ENCODE measurements around the gene ITPR1. TPM values are rescaled to one million over a fixed set of nuclear protein-coding genes. Genes with fewer than 3 reads are reported as not detected.

Gene ITPR1
- total RNA-seq, 1 donor from 2014 or later: 117 TPM

DNA sequence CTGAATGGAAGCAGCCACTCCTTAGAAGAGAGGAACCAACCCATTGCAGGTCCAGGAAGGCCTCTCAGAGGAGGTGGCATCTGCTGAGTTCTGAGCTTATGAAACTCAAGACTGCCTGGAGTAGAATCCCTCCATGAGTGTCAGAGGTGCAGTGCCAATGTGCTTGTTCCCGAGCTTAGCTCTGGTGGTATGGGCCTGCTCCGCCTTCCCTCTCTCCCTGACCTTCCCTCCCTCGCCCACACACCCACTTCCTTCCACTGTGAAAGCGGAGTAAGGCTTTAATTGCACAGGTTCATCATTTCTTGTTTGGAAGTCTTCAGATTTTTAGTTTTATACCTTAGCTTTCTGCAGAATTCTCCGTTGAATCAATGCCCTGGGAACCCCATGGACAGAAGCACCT, 278.1 kb downstream of the ITPR1 start:
- peaks cover 61% of the 10 kb centered on the region for H3K4me1 Mint-ChIP-seq (ENCODE audit: low read depth)
- peaks cover 94% of the 10 kb centered on the region for H3K36me3 Mint-ChIP-seq (ENCODE audit: low read depth)
- H3K4me3 Mint-ChIP-seq (ENCODE audit: low read depth): no peak overlapping the region
- intact Hi-C loops (cut with micrococcal nuclease): no loop called here
- no peaks in the 10 kb centered on the region for H3K27me3 Mint-ChIP-seq (ENCODE audit: low read depth)
- peaks cover 9% of the 10 kb centered on the region for H3K9me3 Mint-ChIP-seq
- peak overlapping the region; percentile 38 for H3K27ac Mint-ChIP-seq
- DNase-seq (ENCODE audit: low spot score): no peak

DNA sequence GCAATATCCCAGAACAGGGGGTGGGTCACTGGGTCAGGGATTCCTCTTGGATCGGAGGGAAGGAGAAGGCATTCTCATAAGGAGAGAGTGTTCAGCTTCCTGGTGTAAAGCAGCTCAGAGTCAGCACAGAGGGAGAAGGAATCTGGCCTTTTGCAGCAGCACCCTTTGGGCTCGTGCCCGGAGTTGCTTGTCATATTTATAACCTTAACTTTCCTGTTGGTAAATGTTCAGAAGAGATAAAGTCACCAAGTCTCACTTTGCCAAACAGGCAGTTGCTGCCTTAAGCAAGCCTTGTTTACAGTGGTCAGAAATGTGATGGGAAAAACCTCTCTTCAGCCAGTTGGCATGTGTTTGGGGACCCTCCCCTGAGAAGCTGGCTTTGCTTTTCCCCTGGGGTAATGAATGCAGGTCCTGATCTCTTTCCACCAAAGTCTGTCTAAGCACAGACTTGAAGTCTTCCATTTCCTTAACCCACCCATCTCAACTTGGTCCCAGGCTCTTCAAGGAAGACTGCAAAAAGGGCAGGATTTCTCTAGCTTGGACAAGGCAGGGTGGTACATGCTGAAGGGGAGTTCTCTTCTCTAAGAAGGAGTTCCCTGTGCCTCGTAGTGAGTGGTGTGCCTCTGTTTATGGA, 279.1 kb downstream of the ITPR1 start:
- Mint-ChIP-seq H3K4me1 (ENCODE audit: low read depth) (peaks cover 70% of the 10 kb centered on the region), H3K9me3 (no peaks in the 10 kb centered on the region), H3K27ac (peak overlapping the region; percentile 38), H3K27me3 (ENCODE audit: low read depth) (no peaks in the 10 kb centered on the region), H3K36me3 (ENCODE audit: low read depth) (peaks cover 93% of the 10 kb centered on the region), H3K4me3 (ENCODE audit: low read depth) (no peak overlapping the region)
- no peak for DNase-seq (ENCODE audit: low spot score)
- intact Hi-C loops (cut with micrococcal nuclease): no loop called here

GRCh38 chr3:4772858-4773257, 279.7 kb downstream of the ITPR1 start:
- no peak for DNase-seq (ENCODE audit: low spot score)
- Mint-ChIP-seq H3K4me1 (ENCODE audit: low read depth) (peaks cover 75% of the 10 kb centered on the region), H3K27ac (peak overlapping the region; percentile 38), H3K9me3 (no peaks in the 10 kb centered on the region), H3K27me3 (ENCODE audit: low read depth) (no peaks in the 10 kb centered on the region), H3K36me3 (ENCODE audit: low read depth) (peaks cover 89% of the 10 kb centered on the region), H3K4me3 (ENCODE audit: low read depth) (no peak overlapping the region)
- intact Hi-C loops (cut with micrococcal nuclease): no loop called here

DNA sequence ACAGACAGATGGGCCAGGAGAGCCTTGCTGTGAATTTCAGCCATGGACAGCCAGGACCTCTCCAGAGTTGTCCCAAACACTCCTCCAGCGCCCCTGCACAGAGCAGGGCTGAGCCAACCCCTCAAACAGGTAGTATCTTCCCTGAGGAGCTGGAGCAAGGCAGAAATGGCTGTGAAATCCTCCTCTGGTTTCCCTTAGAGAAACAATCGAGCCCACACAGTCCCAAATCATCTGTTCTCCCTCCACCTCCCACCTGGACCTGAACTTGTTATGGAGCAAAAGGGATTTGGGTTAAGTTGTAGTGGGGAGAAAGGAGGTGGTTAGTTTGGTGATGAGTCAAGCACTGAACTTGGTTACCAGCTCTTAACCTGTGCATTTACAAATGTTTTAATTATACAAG, 280.4 kb downstream of the ITPR1 start:
- Mint-ChIP-seq H3K27ac (peak overlapping the region; percentile 38), H3K4me3 (ENCODE audit: low read depth) (no peak overlapping the region), H3K4me1 (ENCODE audit: low read depth) (peaks cover 78% of the 10 kb centered on the region), H3K36me3 (ENCODE audit: low read depth) (peaks cover 89% of the 10 kb centered on the region), H3K9me3 (no peaks in the 10 kb centered on the region), H3K27me3 (ENCODE audit: low read depth) (no peaks in the 10 kb centered on the region)
- no peak for DNase-seq (ENCODE audit: low spot score)
- intact Hi-C loops (cut with micrococcal nuclease): no loop called here

DNA sequence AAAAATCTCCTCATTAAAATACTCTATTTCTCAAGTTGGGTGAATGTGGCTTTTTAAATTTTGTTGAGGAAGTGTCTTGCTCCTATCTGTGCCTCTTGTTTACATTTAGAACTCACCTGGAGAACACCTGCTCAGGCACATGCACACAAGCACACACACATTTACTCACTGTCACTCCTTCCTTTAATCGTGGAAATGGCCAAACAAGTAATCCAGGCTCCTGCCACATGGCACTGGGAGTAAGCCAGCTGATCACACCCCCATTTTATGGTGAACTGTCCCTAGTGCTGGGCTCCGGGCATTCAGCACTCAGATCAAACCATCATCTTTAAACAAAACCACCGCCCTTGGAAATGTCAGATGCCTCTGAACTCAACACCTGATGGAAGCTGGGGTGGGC, 281.4 kb downstream of the ITPR1 start:
- peak overlapping the region; percentile 44 for H3K27ac Mint-ChIP-seq
- intact Hi-C loops (cut with micrococcal nuclease): no loop called here
- H3K4me3 Mint-ChIP-seq (ENCODE audit: low read depth): no peak overlapping the region
- no peak for DNase-seq (ENCODE audit: low spot score)
- peaks cover 89% of the 10 kb centered on the region for H3K36me3 Mint-ChIP-seq (ENCODE audit: low read depth)
- H3K27me3 Mint-ChIP-seq (ENCODE audit: low read depth): no peaks in the 10 kb centered on the region
- no peaks in the 10 kb centered on the region for H3K9me3 Mint-ChIP-seq
- peaks cover 86% of the 10 kb centered on the region for H3K4me1 Mint-ChIP-seq (ENCODE audit: low read depth)

GRCh38 chr3:4776399-4776979, 283.3 kb downstream of the ITPR1 start:
- H3K4me1 Mint-ChIP-seq (ENCODE audit: low read depth): peaks cover 81% of the 10 kb centered on the region
- H3K4me3 Mint-ChIP-seq (ENCODE audit: low read depth): peak overlapping the region; percentile 31
- H3K36me3 Mint-ChIP-seq (ENCODE audit: low read depth): peaks cover 90% of the 10 kb centered on the region

GRCh38 chr3:4776980-4777581, 283.9 kb downstream of the ITPR1 start:
- intact Hi-C loops (cut with micrococcal nuclease): loop anchor here (1.0 to 5.0 kb wide), 13 partner anchors 22 to 345 kb away; partner anchors contain the start of gene ARL8B
- H3K4me1 Mint-ChIP-seq (ENCODE audit: low read depth): peaks cover 77% of the 10 kb centered on the region
- no peaks in the 10 kb centered on the region for H3K27me3 Mint-ChIP-seq (ENCODE audit: low read depth)
- H3K9me3 Mint-ChIP-seq: no peaks in the 10 kb centered on the region
- H3K4me3 Mint-ChIP-seq (ENCODE audit: low read depth): peak overlapping the region; percentile 67
- H3K27ac Mint-ChIP-seq: peak overlapping the region; percentile 100
- H3K36me3 Mint-ChIP-seq (ENCODE audit: low read depth): peaks cover 91% of the 10 kb centered on the region
- DNase-seq (ENCODE audit: low spot score): peak; percentile 37

More at GRCh38 chr3:4776399-4776979, 283.3 kb downstream of the ITPR1 start:
- no peak for DNase-seq (ENCODE audit: low spot score)
- peak overlapping the region; percentile 100 for H3K27ac Mint-ChIP-seq
- no peaks in the 10 kb centered on the region for H3K9me3 Mint-ChIP-seq
- no peaks in the 10 kb centered on the region for H3K27me3 Mint-ChIP-seq (ENCODE audit: low read depth)
- intact Hi-C loops (cut with micrococcal nuclease): loop anchor here (2.0 to 5.0 kb wide), 4 partner anchors 22 to 131 kb away; no protein-coding TSS in a partner anchor

DNA sequence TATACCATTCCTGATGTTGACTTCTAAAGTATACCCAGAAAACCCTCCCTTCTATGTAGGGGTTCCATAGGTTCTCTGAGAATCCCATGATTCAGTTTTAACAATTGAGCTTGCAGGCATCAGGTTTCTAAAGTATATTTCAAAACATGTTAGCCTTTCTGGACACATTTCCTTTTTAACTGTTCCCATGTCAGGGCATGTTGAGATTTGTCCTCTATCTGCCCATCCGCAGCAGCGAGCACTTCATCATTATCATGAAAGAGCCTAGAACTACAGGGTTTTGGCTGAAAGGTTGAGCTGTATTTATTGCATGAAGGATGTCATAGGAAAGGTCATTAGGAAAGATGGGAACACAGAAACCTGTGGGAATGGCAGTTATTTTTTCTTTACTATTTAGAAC, 285.0 kb downstream of the ITPR1 start:
- intact Hi-C loops (cut with micrococcal nuclease): loop anchor here (5.0 kb wide), 1 partner anchor 129 kb away; no protein-coding TSS in a partner anchor
- Mint-ChIP-seq H3K9me3 (no peaks in the 10 kb centered on the region), H3K4me3 (ENCODE audit: low read depth) (no peak overlapping the region), H3K36me3 (ENCODE audit: low read depth) (peaks cover 91% of the 10 kb centered on the region), H3K27me3 (ENCODE audit: low read depth) (no peaks in the 10 kb centered on the region), H3K4me1 (ENCODE audit: low read depth) (peaks cover 66% of the 10 kb centered on the region), H3K27ac (peak overlapping the region; percentile 100)
- DNase-seq (ENCODE audit: low spot score): no peak

DNA sequence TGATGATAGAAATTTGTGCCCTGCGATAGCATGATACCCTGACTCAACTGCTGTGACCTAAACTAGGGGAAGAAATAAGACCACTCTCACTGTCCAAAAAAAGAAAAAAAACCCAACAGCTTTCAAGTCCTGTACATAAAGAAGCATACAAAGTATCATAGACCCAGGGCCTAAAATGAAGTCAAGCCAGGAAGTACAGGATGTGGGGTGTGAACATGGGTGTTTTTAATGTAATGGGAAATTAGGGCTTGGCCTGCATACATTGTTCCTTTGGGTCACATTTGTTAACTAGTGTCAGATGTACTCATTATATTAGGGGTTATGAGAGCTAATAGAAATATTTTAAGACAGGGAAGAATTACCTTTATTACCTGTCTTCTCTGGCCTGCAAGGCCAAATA, 285.6 kb downstream of the ITPR1 start:
- Mint-ChIP-seq H3K27me3 (ENCODE audit: low read depth) (no peaks in the 10 kb centered on the region), H3K9me3 (no peaks in the 10 kb centered on the region), H3K4me3 (ENCODE audit: low read depth) (no peak overlapping the region), H3K4me1 (ENCODE audit: low read depth) (peaks cover 60% of the 10 kb centered on the region), H3K36me3 (ENCODE audit: low read depth) (peaks cover 91% of the 10 kb centered on the region), H3K27ac (peak overlapping the region; percentile 100)
- intact Hi-C loops (cut with micrococcal nuclease): loop anchor here (5.0 kb wide), 1 partner anchor 129 kb away; no protein-coding TSS in a partner anchor
- no peak for DNase-seq (ENCODE audit: low spot score)

DNA sequence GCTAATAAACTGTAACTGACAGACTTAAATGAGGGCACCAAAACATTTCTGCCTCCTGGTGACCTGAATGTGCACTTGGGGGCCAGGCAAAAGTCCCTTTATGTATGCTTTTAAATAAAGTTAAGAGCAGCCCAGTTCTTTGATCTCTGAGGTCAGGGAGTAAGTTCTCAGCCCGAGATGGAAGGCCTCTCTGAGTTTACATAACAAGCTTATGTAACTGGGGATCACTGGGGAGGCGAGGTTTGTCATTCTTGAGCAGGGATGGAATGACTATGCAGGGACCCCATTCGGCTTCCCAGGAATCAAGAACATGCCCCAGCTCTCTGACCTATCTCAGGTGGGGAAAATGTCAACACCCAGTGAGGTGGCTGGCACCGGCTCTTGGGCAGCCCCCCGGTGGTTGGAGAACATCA, 287.4 kb downstream of the ITPR1 start:
- Mint-ChIP-seq H3K36me3 (ENCODE audit: low read depth) (peaks cover 89% of the 10 kb centered on the region), H3K27ac (no peak overlapping the region), H3K9me3 (no peaks in the 10 kb centered on the region), H3K27me3 (ENCODE audit: low read depth) (no peaks in the 10 kb centered on the region), H3K4me1 (ENCODE audit: low read depth) (peaks cover 50% of the 10 kb centered on the region), H3K4me3 (ENCODE audit: low read depth) (no peak overlapping the region)
- DNase-seq (ENCODE audit: low spot score): no peak
- intact Hi-C loops (cut with micrococcal nuclease): no loop called here

DNA sequence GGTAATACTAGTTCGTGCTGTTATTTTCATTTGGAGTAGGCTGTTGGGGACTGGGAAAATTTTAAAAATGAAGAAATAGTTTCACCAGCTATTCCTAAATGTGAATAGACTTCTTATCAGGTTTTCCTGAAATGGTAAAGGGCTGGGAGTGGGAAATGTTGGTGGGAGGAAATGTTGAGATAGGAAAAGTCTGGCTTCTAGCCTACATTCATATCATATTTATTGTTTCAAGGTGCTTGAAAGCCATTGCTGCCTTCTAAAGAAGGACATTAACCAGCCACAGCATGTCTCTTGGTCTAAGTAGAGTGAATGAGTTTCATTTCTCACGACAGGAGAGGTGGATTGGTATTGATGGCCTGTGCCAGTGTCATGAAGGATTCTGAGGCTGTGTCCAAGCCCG, 288.9 kb downstream of the ITPR1 start:
- intact Hi-C loops (cut with micrococcal nuclease): no loop called here
- H3K9me3 Mint-ChIP-seq: no peaks in the 10 kb centered on the region
- H3K4me1 Mint-ChIP-seq (ENCODE audit: low read depth): peaks cover 38% of the 10 kb centered on the region

DNA sequence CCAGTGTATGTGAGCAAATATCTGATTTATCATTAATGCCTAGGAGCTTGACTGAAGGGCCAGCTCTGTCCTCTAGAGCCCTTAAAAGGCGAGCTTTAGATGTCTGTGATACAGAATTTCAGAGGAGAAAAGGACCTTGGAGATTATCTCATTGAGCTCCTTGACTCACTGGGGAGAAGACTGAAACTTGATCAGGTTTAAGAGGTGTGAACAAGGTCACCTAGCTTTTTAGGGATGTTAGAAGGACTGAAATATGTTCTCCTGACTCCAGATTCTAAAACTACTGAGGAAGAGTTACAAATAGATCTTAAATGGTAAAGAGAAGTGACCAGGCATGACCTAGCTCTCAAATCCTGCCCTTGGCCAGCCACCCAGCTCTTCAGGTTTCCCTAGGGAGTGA, 292.4 kb downstream of the ITPR1 start:
- no peak for DNase-seq (ENCODE audit: low spot score)
- Mint-ChIP-seq H3K36me3 (ENCODE audit: low read depth) (peaks cover 86% of the 10 kb centered on the region), H3K9me3 (no peaks in the 10 kb centered on the region), H3K27ac (no peak overlapping the region), H3K4me3 (ENCODE audit: low read depth) (no peak overlapping the region), H3K27me3 (ENCODE audit: low read depth) (no peaks in the 10 kb centered on the region), H3K4me1 (ENCODE audit: low read depth) (peaks cover 12% of the 10 kb centered on the region)
- intact Hi-C loops (cut with micrococcal nuclease): no loop called here

More for the DNA sequence above, 288.9 kb downstream of the ITPR1 start:
- Mint-ChIP-seq H3K4me3 (ENCODE audit: low read depth) (no peak overlapping the region), H3K27me3 (ENCODE audit: low read depth) (no peaks in the 10 kb centered on the region), H3K36me3 (ENCODE audit: low read depth) (peaks cover 88% of the 10 kb centered on the region), H3K27ac (no peak overlapping the region)
- DNase-seq (ENCODE audit: low spot score): no peak

GRCh38 chr3:4786431-4786830, 293.3 kb downstream of the ITPR1 start:
- Mint-ChIP-seq H3K27ac (no peak overlapping the region), H3K36me3 (ENCODE audit: low read depth) (peaks cover 86% of the 10 kb centered on the region)
- intact Hi-C loops (cut with micrococcal nuclease): no loop called here

More at GRCh38 chr3:4786431-4786830, 293.3 kb downstream of the ITPR1 start:
- no peak for DNase-seq (ENCODE audit: low spot score)
- Mint-ChIP-seq H3K9me3 (no peaks in the 10 kb centered on the region), H3K27me3 (ENCODE audit: low read depth) (no peaks in the 10 kb centered on the region), H3K4me1 (ENCODE audit: low read depth) (peaks cover 8% of the 10 kb centered on the region), H3K4me3 (ENCODE audit: low read depth) (no peak overlapping the region)
